ENCODE measurements around the gene SAMD10.
"Not testable (repeated sequence)": the region's sequence is repeated elsewhere in the genome, so short reads cannot be mapped to it uniquely, and the experiment has no call there.

Gene SAMD10

GRCh38 chr20:63968136-63968927 is 11.1 kb downstream of the SAMD10 start:
- DNase-seq, result no peak

- no peak for DNase-seq
Observed at GRCh38 chr20:63967330-63968135, 11.9 kb downstream of the SAMD10 start.

- no peak for DNase-seq
Observed at GRCh38 chr20:63966944-63967322, 12.5 kb downstream of the SAMD10 start.

- DNase-seq, result no peak
Observed at GRCh38 chr20:63966172-63966943, 13.1 kb downstream of the SAMD10 start.

- DNase-seq, result no peak
Observed at GRCh38 chr20:63964412-63964811, 15.0 kb downstream of the SAMD10 start.

GRCh38 chr20:63963784-63964301 is 15.6 kb downstream of the SAMD10 start:
- DNase-seq, result no peak

GRCh38 chr20:63963348-63963741 is 16.1 kb downstream of the SAMD10 start:
- DNase-seq, result no peak

- DNase-seq, result no peak
Observed at GRCh38 chr20:63962426-63963347, 16.8 kb downstream of the SAMD10 start.

GRCh38 chr20:63961664-63962425 is 17.6 kb downstream of the SAMD10 start:
- DNase-seq, result no peak

- DNase-seq, result not testable (repeated sequence)
Observed at GRCh38 chr20:63960654-63961621, 18.5 kb downstream of the SAMD10 start.

GRCh38 chr20:63959699-63960075 is 19.8 kb downstream of the SAMD10 start:
- DNase-seq, result no peak

GRCh38 chr20:63958964-63959698 is 20.3 kb downstream of the SAMD10 start:
- no peak for DNase-seq

GRCh38 chr20:63958471-63958870 is 21.0 kb downstream of the SAMD10 start:
- DNase-seq, result no peak

GRCh38 chr20:63957690-63958441 is 21.6 kb downstream of the SAMD10 start:
- DNase-seq, result peak; percentile 58

- DNase-seq, result peak; percentile 80
Observed at GRCh38 chr20:63957004-63957689, 22.3 kb downstream of the SAMD10 start.

GRCh38 chr20:63956664-63957003 is 22.8 kb downstream of the SAMD10 start:
- DNase-seq, result no peak

GRCh38 chr20:63955827-63956663 is 23.4 kb downstream of the SAMD10 start, which contains the start of gene UCKL1:
TSS of gene UCKL1 (minus strand) at chr20:63956416. CDS start at chr20:63956372, 44 bp downstream.
- peak; percentile 88 for DNase-seq
